ENCODE data around the gene ASB2.

Gene ASB2

DNA sequence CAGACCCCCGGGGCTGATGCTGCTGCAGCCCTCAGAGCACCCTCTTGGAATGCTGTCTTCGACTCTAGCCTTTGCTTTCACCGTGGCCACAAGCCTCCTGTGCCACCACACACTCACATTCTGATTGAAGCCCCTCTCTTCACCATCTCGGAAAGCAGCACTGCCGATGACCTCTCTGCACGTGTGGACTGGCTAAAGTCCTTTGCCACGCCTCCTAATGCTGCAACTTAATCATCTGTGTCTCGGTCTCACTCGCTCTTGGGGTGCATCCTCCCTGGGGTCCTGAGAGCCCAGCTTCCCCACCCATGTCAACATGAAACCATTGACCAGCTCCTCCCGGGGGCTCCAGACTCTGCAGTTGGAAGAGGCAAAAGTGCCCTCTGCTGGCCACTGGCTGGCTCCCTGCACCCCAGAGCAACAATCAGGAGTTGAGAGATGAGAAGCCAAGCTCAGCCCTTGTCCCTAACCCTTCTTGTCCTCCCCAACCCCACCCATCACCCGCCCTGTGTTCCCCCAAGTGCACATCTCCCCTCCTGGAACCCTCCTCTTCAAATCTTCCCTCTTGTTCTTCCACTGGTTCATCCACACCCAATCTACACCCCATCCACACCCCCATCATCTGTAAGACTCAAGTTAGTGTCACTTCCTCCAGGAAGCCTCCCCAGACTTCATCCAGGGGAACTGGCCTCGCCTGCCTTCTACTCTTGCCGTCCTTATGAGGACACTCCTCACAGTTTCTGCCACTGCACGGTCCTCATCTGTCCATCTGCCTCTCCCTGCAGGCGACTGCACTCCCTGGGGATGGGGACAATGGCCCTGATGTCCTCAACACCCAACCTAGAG, 72.8 kb downstream of the ASB2 start:
- H3K27ac Mint-ChIP-seq (ENCODE audit: low read depth), result no peak overlapping the region
- no peaks in the 10 kb centered on the region for H3K4me1 Mint-ChIP-seq
- peaks cover 2% of the 10 kb centered on the region for H3K36me3 Mint-ChIP-seq (ENCODE audit: insufficient read depth)
- ATAC-seq (replicated peaks; ENCODE audit: extremely low read depth, poor library complexity, severe bottlenecking) (no peak), DNase-seq (ENCODE audit: low spot score in 2 of 2) (no peak)
- no peak overlapping the region for H3K4me3 Mint-ChIP-seq
- H3K9me3 Mint-ChIP-seq, result no peaks in the 10 kb centered on the region
- H3K27me3 Mint-ChIP-seq, result peaks cover 41% of the 10 kb centered on the region

DNA sequence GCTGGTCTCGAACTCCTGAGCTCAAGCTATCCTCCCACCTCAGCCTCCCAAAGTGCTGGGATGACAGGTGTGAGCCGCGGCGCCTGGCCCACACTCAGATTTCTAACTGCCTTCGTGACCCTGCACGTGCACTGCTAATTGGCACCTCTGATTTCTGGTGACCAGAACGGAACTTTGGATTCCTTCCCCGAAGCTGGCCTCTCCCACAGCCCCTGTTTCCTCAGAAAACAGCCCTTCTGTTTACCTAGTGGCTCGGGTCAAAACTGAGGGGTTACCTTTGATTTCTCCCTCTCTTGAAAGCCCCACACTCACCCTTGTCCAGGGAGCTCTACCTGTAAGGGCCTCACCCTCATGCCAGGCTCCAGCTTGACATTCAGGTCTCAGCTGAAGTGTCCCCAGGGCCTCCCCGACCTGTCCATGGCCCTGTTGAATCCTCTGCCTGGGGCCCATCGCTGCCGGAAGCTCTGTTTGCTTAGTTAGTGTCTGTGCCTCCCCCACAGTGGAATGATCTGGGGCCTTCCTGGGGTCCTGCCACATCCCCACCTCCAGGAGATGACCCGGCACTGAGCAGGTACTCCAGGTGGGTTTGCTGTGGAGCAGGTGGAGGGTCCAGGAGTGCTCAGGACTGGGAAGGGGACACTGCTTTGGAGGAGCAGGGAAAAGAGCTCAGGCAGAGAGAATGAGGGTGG, 73.6 kb downstream of the ASB2 start:
- ATAC-seq (replicated peaks; ENCODE audit: extremely low read depth, poor library complexity, severe bottlenecking) (no peak), DNase-seq (ENCODE audit: low spot score in 2 of 2) (no peak)
- Mint-ChIP-seq H3K27ac (ENCODE audit: low read depth) (no peak overlapping the region), H3K4me3 (no peak overlapping the region), H3K9me3 (no peaks in the 10 kb centered on the region), H3K27me3 (peaks cover 41% of the 10 kb centered on the region), H3K36me3 (ENCODE audit: insufficient read depth) (no peaks in the 10 kb centered on the region), H3K4me1 (no peaks in the 10 kb centered on the region)

DNA sequence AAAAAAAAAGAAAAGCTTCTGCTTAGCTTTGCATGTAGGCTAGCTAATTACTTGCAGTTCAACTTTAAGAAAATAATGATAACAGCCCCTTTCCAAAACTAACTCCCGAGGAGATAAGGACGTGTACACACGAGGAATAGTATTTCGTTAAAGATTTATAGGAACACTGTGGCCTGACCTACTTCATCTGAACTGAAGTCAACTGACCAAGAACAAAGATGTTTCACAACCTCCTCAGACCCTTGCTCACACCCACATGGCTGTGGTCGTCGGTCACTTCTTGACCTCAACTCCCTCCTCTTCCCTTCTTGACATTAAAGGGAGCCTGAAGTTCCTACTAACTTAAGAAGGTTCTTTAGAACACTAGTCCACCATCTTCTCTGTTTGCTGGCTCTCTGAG, 74.6 kb downstream of the ASB2 start:
- DNase-seq (ENCODE audit: low spot score in 2 of 2) (no peak), ATAC-seq (replicated peaks; ENCODE audit: extremely low read depth, poor library complexity, severe bottlenecking) (no peak)
- Mint-ChIP-seq H3K9me3 (no peaks in the 10 kb centered on the region), H3K36me3 (ENCODE audit: insufficient read depth) (no peaks in the 10 kb centered on the region), H3K4me1 (no peaks in the 10 kb centered on the region), H3K4me3 (no peak overlapping the region), H3K27ac (ENCODE audit: low read depth) (no peak overlapping the region), H3K27me3 (peaks cover 48% of the 10 kb centered on the region)

DNA sequence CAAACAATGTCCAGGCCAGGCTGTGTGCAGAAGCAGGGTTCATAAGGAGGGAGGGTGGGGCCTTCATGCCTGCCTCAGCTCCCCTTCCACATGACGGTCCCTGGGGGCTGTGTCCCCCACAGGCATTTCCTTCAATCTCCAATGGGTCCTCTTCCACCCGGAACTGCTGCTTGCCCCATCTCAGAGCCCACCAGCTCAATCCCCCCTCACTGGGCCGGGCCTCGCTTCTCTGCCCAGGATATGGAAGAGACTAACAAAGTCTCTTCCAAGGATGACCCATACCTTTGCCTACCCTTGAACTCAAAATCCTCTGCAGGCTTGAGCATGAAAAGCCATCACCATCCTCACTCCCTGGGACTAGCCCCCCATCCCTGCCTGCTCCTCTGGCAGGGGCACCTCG, 77.6 kb downstream of the ASB2 start:
- Mint-ChIP-seq H3K36me3 (ENCODE audit: insufficient read depth) (peaks cover 2% of the 10 kb centered on the region), H3K27me3 (peaks cover 29% of the 10 kb centered on the region), H3K4me3 (no peak overlapping the region), H3K9me3 (no peaks in the 10 kb centered on the region), H3K27ac (ENCODE audit: low read depth) (no peak overlapping the region), H3K4me1 (no peaks in the 10 kb centered on the region)
- DNase-seq (ENCODE audit: low spot score in 2 of 2) (no peak), ATAC-seq (replicated peaks; ENCODE audit: extremely low read depth, poor library complexity, severe bottlenecking) (no peak)

DNA sequence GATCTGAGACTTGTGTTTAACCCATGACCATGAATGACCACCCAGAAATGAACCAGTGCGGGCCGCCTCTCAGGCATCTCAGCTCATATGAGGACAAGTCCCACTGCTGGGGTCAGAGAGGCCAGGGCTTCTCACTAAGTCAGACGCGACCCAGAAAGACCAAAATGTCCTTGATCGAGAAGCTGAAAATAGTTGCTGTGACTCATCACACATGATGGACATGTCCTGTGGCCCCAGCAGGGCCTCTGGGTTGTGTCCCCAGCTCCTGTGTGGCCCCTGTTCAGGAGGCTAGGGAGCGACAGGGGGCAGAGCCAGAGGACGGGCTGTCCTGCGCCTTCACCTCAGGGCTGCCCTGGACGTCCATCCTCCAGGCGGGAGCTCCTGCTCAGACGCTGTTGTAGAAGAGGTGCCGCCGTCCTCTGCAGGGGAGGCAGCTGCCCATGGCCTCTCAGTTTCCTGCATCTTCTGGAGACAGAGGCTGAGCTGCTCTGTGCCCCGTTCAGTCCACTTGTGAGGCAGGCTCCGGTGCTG, 78.2 kb downstream of the ASB2 start:
- H3K4me1 Mint-ChIP-seq, result no peaks in the 10 kb centered on the region
- no peak for ATAC-seq (replicated peaks; ENCODE audit: extremely low read depth, poor library complexity, severe bottlenecking)
- H3K9me3 Mint-ChIP-seq, result no peaks in the 10 kb centered on the region
- peaks cover 23% of the 10 kb centered on the region for H3K27me3 Mint-ChIP-seq
- DNase-seq (ENCODE audit: low spot score in 2 of 2), result no peak
- H3K36me3 Mint-ChIP-seq (ENCODE audit: insufficient read depth), result peaks cover 2% of the 10 kb centered on the region
- no peak overlapping the region for H3K4me3 Mint-ChIP-seq
- no peak overlapping the region for H3K27ac Mint-ChIP-seq (ENCODE audit: low read depth)

DNA sequence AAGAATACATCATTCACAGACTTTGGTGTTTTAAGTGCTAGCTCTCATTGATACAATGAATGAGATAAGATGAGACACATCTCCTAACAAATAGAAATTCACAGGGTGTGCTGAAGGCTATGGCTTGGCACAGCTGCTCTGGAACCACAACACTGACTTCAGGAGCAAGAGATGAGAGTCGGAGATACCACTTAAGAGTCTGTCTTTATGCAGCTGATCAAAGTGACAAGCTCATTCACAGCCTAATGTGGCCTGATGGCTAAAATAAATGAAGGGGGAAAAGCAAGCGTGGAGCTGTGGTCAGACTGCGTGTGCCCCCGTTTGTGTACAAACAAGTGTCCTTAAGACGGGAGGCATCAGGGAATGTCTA, 78.9 kb downstream of the ASB2 start:
- ATAC-seq (replicated peaks; ENCODE audit: extremely low read depth, poor library complexity, severe bottlenecking), result no peak
- H3K9me3 Mint-ChIP-seq, result no peaks in the 10 kb centered on the region
- H3K4me1 Mint-ChIP-seq, result no peaks in the 10 kb centered on the region

DNA sequence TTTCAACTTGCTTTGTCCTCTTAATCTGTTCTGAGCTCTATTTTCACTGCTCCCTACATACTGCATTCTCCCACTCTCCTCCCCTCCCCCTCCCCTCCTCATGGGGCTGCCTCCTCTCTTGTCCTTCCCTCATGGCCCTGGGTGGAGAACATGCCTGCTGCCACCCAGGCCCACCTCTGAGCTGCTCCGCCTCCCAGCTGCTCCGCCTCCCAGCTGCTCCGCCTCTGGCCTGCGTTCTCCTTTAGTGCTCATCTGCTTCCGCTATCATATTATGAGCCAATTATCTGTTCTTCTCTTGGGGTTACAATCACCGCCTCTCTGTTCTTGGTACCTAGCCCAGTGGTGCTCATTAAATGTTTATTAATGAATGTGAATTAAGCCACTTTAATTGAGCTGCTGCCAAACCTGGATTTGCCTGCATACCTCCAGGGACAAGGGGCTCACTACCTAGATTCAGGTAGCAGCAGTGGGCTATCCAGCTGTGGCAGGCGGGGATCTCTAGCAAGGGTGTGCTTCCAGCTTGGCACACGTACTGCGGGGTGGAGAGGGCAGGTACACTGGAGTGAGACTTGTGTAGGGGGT, 81.3 kb downstream of the ASB2 start:
- no peak overlapping the region for H3K27ac Mint-ChIP-seq (ENCODE audit: low read depth)
- no peak overlapping the region for H3K4me3 Mint-ChIP-seq
- H3K27me3 Mint-ChIP-seq, result peaks cover 32% of the 10 kb centered on the region
- no peak for ATAC-seq (replicated peaks; ENCODE audit: extremely low read depth, poor library complexity, severe bottlenecking)
- no peaks in the 10 kb centered on the region for H3K9me3 Mint-ChIP-seq
- peaks cover 2% of the 10 kb centered on the region for H3K36me3 Mint-ChIP-seq (ENCODE audit: insufficient read depth)
- no peak for DNase-seq (ENCODE audit: low spot score in 2 of 2)
- H3K4me1 Mint-ChIP-seq, result peaks cover 4% of the 10 kb centered on the region

More for the DNA sequence above, 78.9 kb downstream of the ASB2 start:
- peaks cover 17% of the 10 kb centered on the region for H3K27me3 Mint-ChIP-seq
- peaks cover 2% of the 10 kb centered on the region for H3K36me3 Mint-ChIP-seq (ENCODE audit: insufficient read depth)
- no peak overlapping the region for H3K27ac Mint-ChIP-seq (ENCODE audit: low read depth)
- DNase-seq (ENCODE audit: low spot score in 2 of 2), result no peak
- H3K4me3 Mint-ChIP-seq, result no peak overlapping the region

DNA sequence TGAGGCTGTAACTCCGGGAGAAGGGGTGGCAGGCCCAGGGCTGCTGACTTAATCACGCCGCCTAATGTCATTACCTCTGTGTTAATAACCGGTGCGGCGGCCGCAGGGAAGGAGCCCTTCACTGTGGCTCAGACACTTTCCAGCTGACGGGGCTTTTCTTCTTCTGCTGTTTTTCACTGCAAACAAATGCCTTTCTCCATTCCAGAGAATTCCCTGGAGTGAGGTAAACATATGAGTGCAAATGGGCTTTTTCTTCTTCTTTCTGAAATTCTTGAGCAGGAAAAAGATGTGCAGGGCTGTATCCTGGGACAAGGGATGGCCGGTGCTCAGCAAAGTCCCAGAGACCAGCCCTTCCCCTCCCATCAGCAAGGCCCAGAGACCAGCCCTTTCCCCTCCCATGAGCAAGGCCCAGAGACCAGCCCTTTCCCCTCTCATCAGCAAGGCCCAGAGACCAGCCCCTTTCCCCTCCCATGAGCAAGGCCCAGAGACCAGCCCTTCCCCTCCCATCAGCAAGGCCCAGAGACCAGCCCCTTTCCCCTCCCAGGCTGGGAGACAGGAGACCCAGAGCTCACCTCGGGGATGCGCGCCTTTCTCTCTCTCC, 82.6 kb downstream of the ASB2 start:
- ATAC-seq (replicated peaks; ENCODE audit: extremely low read depth, poor library complexity, severe bottlenecking), result no peak
- no peak for DNase-seq (ENCODE audit: low spot score in 2 of 2)
- Mint-ChIP-seq H3K9me3 (no peaks in the 10 kb centered on the region), H3K4me3 (no peak overlapping the region), H3K4me1 (peaks cover 4% of the 10 kb centered on the region), H3K27ac (ENCODE audit: low read depth) (no peak overlapping the region), H3K36me3 (ENCODE audit: insufficient read depth) (peaks cover 2% of the 10 kb centered on the region), H3K27me3 (peaks cover 46% of the 10 kb centered on the region)

DNA sequence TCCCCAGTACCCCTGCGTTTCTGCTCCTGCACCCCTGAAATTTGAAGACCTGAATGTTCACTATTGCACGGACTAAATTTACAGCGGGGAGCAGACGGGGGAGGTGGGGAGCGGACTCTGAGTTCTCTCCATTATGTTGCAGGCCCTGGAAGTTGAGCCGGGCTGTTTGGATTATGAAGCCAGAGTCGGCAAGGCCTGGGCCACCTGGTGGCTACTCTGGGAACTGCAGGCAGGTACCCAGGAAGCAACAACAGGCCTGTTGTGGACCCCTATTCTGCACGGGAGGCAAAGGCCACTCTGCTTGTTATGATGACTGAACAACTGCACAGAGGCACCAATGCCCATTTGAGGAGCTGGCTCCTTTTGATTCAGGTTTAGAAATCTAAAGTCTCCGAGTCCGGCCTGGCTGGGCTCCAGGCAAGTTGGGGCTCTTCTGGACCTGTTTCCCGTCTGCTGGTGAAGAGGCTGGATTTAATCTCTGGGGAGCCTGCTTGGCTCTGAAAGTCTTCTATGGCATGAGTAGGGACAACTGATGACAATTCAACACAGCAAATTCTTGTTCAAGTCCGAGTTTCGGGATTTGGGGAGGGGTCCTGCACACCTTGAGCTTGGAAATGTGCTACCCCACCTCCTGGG, 83.3 kb downstream of the ASB2 start:
- Mint-ChIP-seq H3K36me3 (ENCODE audit: insufficient read depth) (peaks cover 2% of the 10 kb centered on the region), H3K27me3 (peaks cover 53% of the 10 kb centered on the region), H3K27ac (ENCODE audit: low read depth) (no peak overlapping the region), H3K9me3 (no peaks in the 10 kb centered on the region), H3K4me3 (no peak overlapping the region), H3K4me1 (peaks cover 4% of the 10 kb centered on the region)
- DNase-seq (ENCODE audit: low spot score in 2 of 2) (peak; percentile 44 to 70), ATAC-seq (replicated peaks; ENCODE audit: extremely low read depth, poor library complexity, severe bottlenecking) (no peak)

DNA sequence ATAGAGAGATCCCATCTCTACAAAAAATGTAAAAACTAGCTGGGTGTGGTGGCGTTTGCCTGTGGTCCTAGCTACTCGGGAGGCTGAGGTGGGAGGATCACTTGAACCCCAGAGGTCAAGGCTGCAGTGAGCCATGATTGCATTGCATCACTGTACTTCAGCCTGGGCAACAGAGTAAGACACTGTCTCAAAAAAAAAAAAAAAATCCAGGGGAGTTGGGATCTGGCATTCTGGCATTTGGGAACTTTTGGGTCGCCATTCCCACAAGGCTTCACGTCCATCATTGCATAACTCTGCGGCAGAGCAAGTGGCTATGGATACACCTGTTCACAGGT, 83.9 kb downstream of the ASB2 start:
- Mint-ChIP-seq H3K4me3 (no peak overlapping the region), H3K36me3 (ENCODE audit: insufficient read depth) (peaks cover 2% of the 10 kb centered on the region), H3K27me3 (peaks cover 56% of the 10 kb centered on the region), H3K9me3 (no peaks in the 10 kb centered on the region), H3K4me1 (peaks cover 4% of the 10 kb centered on the region), H3K27ac (ENCODE audit: low read depth) (no peak overlapping the region)
- no peak for ATAC-seq (replicated peaks; ENCODE audit: extremely low read depth, poor library complexity, severe bottlenecking)
- DNase-seq (ENCODE audit: low spot score in 2 of 2), result no peak

DNA sequence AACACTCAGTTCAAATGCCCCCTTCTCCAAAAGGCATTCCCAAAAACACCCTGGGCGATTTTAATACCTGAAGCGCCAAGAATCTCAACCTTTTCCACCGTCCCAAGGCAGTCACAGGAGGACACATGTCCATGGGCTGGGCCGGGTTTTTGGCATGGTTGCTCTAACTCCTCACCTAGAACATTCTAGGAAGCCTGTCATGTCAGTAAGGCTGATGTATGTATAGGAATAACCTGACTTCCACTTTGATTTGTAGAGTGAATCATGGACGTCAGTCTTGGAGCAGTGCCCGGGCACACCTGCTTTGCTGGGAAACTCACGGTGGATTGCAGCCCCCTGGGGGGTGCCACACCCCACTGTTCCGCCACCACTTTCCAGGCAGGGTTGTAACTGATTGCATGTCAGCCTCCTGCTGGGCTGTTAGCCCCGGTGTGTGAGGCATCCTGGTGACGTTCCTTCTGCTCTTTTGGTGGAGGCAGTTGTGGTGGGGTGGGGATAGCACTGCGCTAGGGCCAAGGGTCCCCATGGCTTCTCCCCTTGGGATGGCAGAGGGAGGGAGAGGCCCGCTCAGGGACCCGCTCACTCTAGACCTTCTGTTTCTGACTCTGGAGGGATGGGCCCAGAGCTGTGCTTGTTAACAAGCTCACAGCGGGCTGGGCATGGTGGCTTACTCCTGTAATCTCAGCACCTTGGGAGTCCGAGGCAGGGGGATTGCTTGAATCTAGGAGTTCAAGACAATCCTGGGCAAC, 84.4 kb downstream of the ASB2 start:
- Mint-ChIP-seq H3K27me3 (peaks cover 51% of the 10 kb centered on the region), H3K4me3 (no peak overlapping the region), H3K36me3 (ENCODE audit: insufficient read depth) (peaks cover 2% of the 10 kb centered on the region), H3K27ac (ENCODE audit: low read depth) (no peak overlapping the region), H3K9me3 (no peaks in the 10 kb centered on the region), H3K4me1 (peaks cover 4% of the 10 kb centered on the region)
- no peak for DNase-seq (ENCODE audit: low spot score in 2 of 2)
- ATAC-seq (replicated peaks; ENCODE audit: extremely low read depth, poor library complexity, severe bottlenecking), result no peak
